Uterus (tissue), 2 donors: ENCODE data around the gene EIF2S2.

Experiments
- CTCF ChIP-seq, 4 experiments: fragments of 200-600 bp in 2 of 4; fragments of 450-650 bp in 2 of 4; sonication (generic) in 2 of 4; IDR thresholded peaks; one replicate each; pipeline ENCODE4 v1.5.1; 2016 to 2019; ENCODE audit warnings: antibody characterized with exemption in 4 of 4, mild to moderate bottlenecking in 2 of 4, moderate library complexity in 1 of 4
- POLR2A ChIP-seq, 2 donors: fragments of 450-650 bp; IDR thresholded peaks; one replicate each; pipeline ENCODE4 v1.6.1; 2016; ENCODE audit warnings: antibody characterized with exemption in 2 of 2, mild to moderate bottlenecking in 1 of 2, moderate library complexity in 1 of 2

GRCh38 chr20:34129518-34130162, 17.6 kb upstream of the EIF2S2 start:
- peak; percentile 82 to 87 (median 84) for TF ChIP-seq CTCF (IDR thresholded peaks at IDR 0.05)
- no peak for TF ChIP-seq POLR2A (IDR thresholded peaks at IDR 0.05)
